K562 (cell line): ENCODE measurements around the gene RALGPS1. TPM values are rescaled to one million over a fixed set of nuclear protein-coding genes. Genes with fewer than 3 reads are reported as not detected.

Experiments used
- ATAC-seq: fragments of 200-7000 bp; cut with Tn5 transposase; 3 replicates; pipeline ENCODE4 v1.9.1; 2020; ENCODE audit warnings: moderate library complexity
- BruUV-seq: library from RNA; stranded (reverse); fragments of 400-500 nt; replicated peaks from 2 replicates; lab custom pipeline; 2021; lab: Mats Ljungman, UMichigan
- CTCF ChIA-PET: fragments of 300-600 bp; formaldehyde crosslinking; extraction: SDS; loops from one replicate; lab custom pipeline; 2021; ENCODE audit warnings: low intra/inter-chr PET ratio; lab: Yijun Ruan, JAX
- POLR2A ChIA-PET: fragments of 300-600, 350-650 bp; sonication (Branson Sonifier 250); formaldehyde crosslinking; extraction: SDS; loops from one replicate; lab custom pipeline; 2021; ENCODE audit warnings: antibody characterized with exemption, inconsistent platforms; lab: Yijun Ruan, JAX
- DNase-seq, 4 experiments: peaks; one replicate each; pipeline versions ENCODE4 v3.0.0 to v3.0.0-alpha.2; 2011 to 2018; ENCODE audit warnings: low spot score in 3 of 4, mixed read lengths in 3 of 4; ENCODE audit errors: extremely low read depth in 1 of 4
- FAIRE-seq: peaks from 2 replicates; lab custom pipeline; 2011; peaks lifted over from hg19 to GRCh38; lab: Jason Lieb, UNC
- H2AFZ ChIP-seq: 2 replicates; pipeline ENCODE4 v1.6.0; 2011; ENCODE audit warnings: low read depth, low read length, control low read depth, inconsistent platforms
- H3K27ac ChIP-seq: fragments of 200-600 bp; 3 replicates; pipeline ENCODE4 v1.8.0; 2011; ENCODE audit warnings: low read depth, mild to moderate bottlenecking, control low read depth, inconsistent platforms, low read length, moderate library complexity, mixed read lengths; ENCODE audit errors: extremely low read depth
- H3K27me3 ChIP-seq, 2 experiments: fragments of 300-600 bp in 1 of 2; 2 replicates in 1 of 2; 3 replicates in 1 of 2; pipeline versions ENCODE4 v1.6.0 to v1.8.0; 2011; ENCODE audit warnings: inconsistent platforms in 2 of 2, low read length in 2 of 2, mild to moderate bottlenecking in 1 of 2, mixed read lengths in 1 of 2, moderate library complexity in 1 of 2; ENCODE audit not compliant: control insufficient read depth in 2 of 2, insufficient read depth in 2 of 2
- H3K36me3 ChIP-seq: fragments of 300-600 bp; 3 replicates; pipeline ENCODE4 v1.8.0; 2011; ENCODE audit warnings: mild to moderate bottlenecking, low read length, inconsistent platforms; ENCODE audit not compliant: control insufficient read depth, insufficient read depth
- H3K4me1 ChIP-seq, 2 experiments: fragments of 200-600 bp in 1 of 2; replicated peaks in 1 of 2; 2 replicates in 1 of 2; 3 replicates in 1 of 2; pipeline versions ENCODE4 v1.5.1 to v1.8.0; 2011; ENCODE audit warnings: inconsistent platforms in 2 of 2, low read length in 2 of 2, mild to moderate bottlenecking in 1 of 2, mixed read lengths in 1 of 2, moderate library complexity in 1 of 2; ENCODE audit not compliant: control insufficient read depth in 2 of 2, insufficient read depth in 2 of 2
- H3K4me2 ChIP-seq: 2 replicates; pipeline ENCODE4 v1.6.1; 2011; ENCODE audit warnings: low read length, control low read depth, inconsistent platforms, mixed read lengths; ENCODE audit not compliant: insufficient read depth
- H3K4me3 ChIP-seq: fragments of 200-600 bp; sonication (generic), shearing (Covaris generic); 2 replicates; pipeline ENCODE4 v1.5.1; 2016; ENCODE audit warnings: control low read depth, inconsistent platforms
- H3K79me2 ChIP-seq: fragments of 200-600 bp; 3 replicates; pipeline ENCODE4 v1.8.0; 2011; ENCODE audit warnings: low read length, inconsistent platforms; ENCODE audit not compliant: control insufficient read depth, insufficient read depth
- H3K9ac ChIP-seq, 2 experiments: 2 replicates each; pipeline versions ENCODE4 v1.6.0 to v1.6.1; 2011; ENCODE audit warnings: low read depth in 2 of 2, low read length in 2 of 2, control low read depth in 1 of 2, inconsistent platforms in 1 of 2, mild to moderate bottlenecking in 1 of 2, mixed read lengths in 1 of 2; ENCODE audit not compliant: insufficient read depth in 1 of 2
- H3K9me1 ChIP-seq: one replicate; pipeline ENCODE4 v1.6.0; 2011; ENCODE audit warnings: inconsistent platforms, mild to moderate bottlenecking, low read length, moderate library complexity; ENCODE audit not compliant: control insufficient read depth, insufficient read depth
- H3K9me3 ChIP-seq: replicated peaks from 2 replicates; pipeline ENCODE4 v1.5.1; 2011; ENCODE audit warnings: low read depth, low read length, inconsistent platforms; ENCODE audit not compliant: control insufficient read depth, insufficient read depth
- H4K20me1 ChIP-seq: replicated peaks from 2 replicates; pipeline ENCODE4 v1.6.1; 2011; ENCODE audit warnings: low read length, inconsistent platforms, mixed read lengths; ENCODE audit not compliant: control insufficient read depth, insufficient read depth
- BACH1 ChIP-seq: fragments of 200-800 bp; sonication (Bioruptor generic); IDR thresholded peaks from 2 replicates; pipeline ENCODE4 v1.6.1; 2016; ENCODE audit warnings: missing genetic modification characterization, missing compliant biosample characterization
- CXXC5 ChIP-seq: fragments of 250-450 bp; sonication (Bioruptor Pico); IDR thresholded peaks from 2 replicates; pipeline ENCODE4 v1.8.0; 2022; ENCODE audit warnings: inconsistent platforms, mild to moderate bottlenecking, moderate library complexity
- DPF2 ChIP-seq: fragments of 450-650 bp; IDR thresholded peaks from 2 replicates; pipeline ENCODE4 v1.6.1; 2016
- FOXK2 ChIP-seq, 2 experiments: fragments of 450-650 bp; IDR thresholded peaks in 1 of 2; conservative IDR thresholded peaks in 1 of 2; 2 replicates each; pipeline ENCODE4 v1.6.1; 2016; ENCODE audit warnings: low read depth in 2 of 2, mild to moderate bottlenecking in 1 of 2
- HCFC1 ChIP-seq: IDR thresholded peaks from 2 replicates; pipeline ENCODE4 v1.6.1; 2012; ENCODE audit warnings: low read depth, low read length, improper control_type of control experiment
- L3MBTL2 ChIP-seq: fragments of 450-650 bp; IDR thresholded peaks from 2 replicates; pipeline ENCODE4 v1.6.1; 2016; ENCODE audit warnings: mild to moderate bottlenecking, moderate library complexity
- MTA2 ChIP-seq: fragments of 450-650 bp; IDR thresholded peaks from 2 replicates; pipeline ENCODE4 v1.6.1; 2016; ENCODE audit warnings: low read depth
- NCOA2 ChIP-seq, 2 experiments: fragments of 450-650 bp; IDR thresholded peaks; 2 replicates each; pipeline ENCODE4 v1.6.1; 2018; ENCODE audit warnings: mild to moderate bottlenecking in 2 of 2, moderate library complexity in 1 of 2; ENCODE audit not compliant: partially characterized antibody in 2 of 2
- NFIC ChIP-seq: fragments of 450-650 bp; IDR thresholded peaks from 2 replicates; pipeline ENCODE4 v1.6.1; 2017; ENCODE audit warnings: mild to moderate bottlenecking, inconsistent platforms
- POLR2B ChIP-seq: fragments of 450-650 bp; IDR thresholded peaks from 2 replicates; pipeline ENCODE4 v1.6.1; 2018; ENCODE audit warnings: low read depth; ENCODE audit not compliant: partially characterized antibody
- STAT5A ChIP-seq: IDR thresholded peaks from 2 replicates; pipeline ENCODE4 v1.6.1; 2012; ENCODE audit warnings: low read length, inconsistent platforms, borderline replicate concordance
- TAL1 ChIP-seq: fragments of 450-650 bp; IDR thresholded peaks from 2 replicates; pipeline ENCODE4 v1.6.1; 2016; ENCODE audit warnings: mild to moderate bottlenecking
- VEZF1 ChIP-seq: fragments of 200-800 bp; sonication (Bioruptor generic); IDR thresholded peaks from 2 replicates; pipeline ENCODE4 v1.6.1; 2017; ENCODE audit warnings: missing genetic modification characterization, missing compliant biosample characterization
- ZKSCAN8 ChIP-seq: fragments of 200-800 bp; sonication (Bioruptor generic); IDR thresholded peaks from 2 replicates; pipeline ENCODE4 v1.6.1; 2016; ENCODE audit warnings: missing genetic modification characterization, missing compliant biosample characterization
- ZNF12 ChIP-seq: sonication (generic); formaldehyde crosslinking; IDR thresholded peaks from 2 replicates; pipeline ENCODE4 v1.4.0; 2020; ENCODE audit warnings: mild to moderate bottlenecking, missing genetic modification reagents
- ZNF174 ChIP-seq: fragments of 250-450 bp; sonication (Bioruptor Pico); IDR thresholded peaks from 2 replicates; pipeline ENCODE4 v1.4.0; 2020; ENCODE audit warnings: mild to moderate bottlenecking
- WGBS: fragments of 100-300 bp; shearing (Covaris generic); methylation state at CpG from one replicate; pipeline ENCODE4 v1.1.6; 2016; ENCODE audit warnings: low coverage, mixed read lengths; ENCODE audit not compliant: insufficient coverage; ENCODE audit errors: missing lambda C conversion rate; 5-methylcytosine and 5-hydroxymethylcytosine counted together
- in situ Hi-C: fragments of 300-500 bp; cut with MboI; formaldehyde crosslinking; loops from 4 replicates; pipeline ENCODE4 v1.15.0; 2018; ENCODE audit warnings: inconsistent platforms, mixed read lengths
- intact Hi-C: fragments of 100-400 bp; cut with micrococcal nuclease; formaldehyde crosslinking; loops from 2 replicates; pipeline ENCODE4 v1.14.2; 2022
- polyA plus RNA-seq, 8 experiments: library from polyadenylated mRNA; depleted of rRNA in 4 of 8; stranded (reverse) in 5 of 8; unstranded in 3 of 8; fragments of >200 nt; fragmentation: Nextera tagmentation in 2 of 8; fragmentation: Illumina TruSeq in 1 of 8; extraction: Ambion mirVana in 2 of 8; extraction: Trizol in 1 of 8; gene quantifications; 2 replicates each; pipeline versions ENCODE4 v1.2.1 to v1.2.3, GENCODE V29; 2011 to 2014; ENCODE audit warnings: inconsistent platforms in 1 of 8, missing spikeins in 1 of 8
- total RNA-seq, 7 experiments: library from RNA; depleted of rRNA in 6 of 7; stranded (reverse); fragments of >200 nt in 6 of 7; fragmentation: Illumina TruSeq in 2 of 7; extraction: Trizol in 2 of 7; gene quantifications; 2 replicates each; pipeline versions ENCODE4 v1.2.1 to v1.2.3, GENCODE V29; 2011 to 2021; ENCODE audit warnings: low replicate concordance in 1 of 7
- TF ChIP-seq, protein P1 (sequence below): IDR thresholded peaks from 2 replicates; pipeline ENCODE4 v1.6.1; 2016; ENCODE audit warnings: missing genetic modification characterization, missing compliant biosample characterization
- TF ChIP-seq, protein P2 (sequence below): fragments of 450-650 bp; formaldehyde crosslinking; conservative IDR thresholded peaks from 2 replicates; pipeline ENCODE4 v1.4.0; 2022; ENCODE audit warnings: mild to moderate bottlenecking, missing genetic modification characterization

Gene RALGPS1
- total and polyA plus RNA-seq, 9 of the 15 experiments (the other 6 are each of a cell fraction or from before 2014, with no cell fraction given), result 0.04 to 2.6 (median 1.5) TPM

DNA sequence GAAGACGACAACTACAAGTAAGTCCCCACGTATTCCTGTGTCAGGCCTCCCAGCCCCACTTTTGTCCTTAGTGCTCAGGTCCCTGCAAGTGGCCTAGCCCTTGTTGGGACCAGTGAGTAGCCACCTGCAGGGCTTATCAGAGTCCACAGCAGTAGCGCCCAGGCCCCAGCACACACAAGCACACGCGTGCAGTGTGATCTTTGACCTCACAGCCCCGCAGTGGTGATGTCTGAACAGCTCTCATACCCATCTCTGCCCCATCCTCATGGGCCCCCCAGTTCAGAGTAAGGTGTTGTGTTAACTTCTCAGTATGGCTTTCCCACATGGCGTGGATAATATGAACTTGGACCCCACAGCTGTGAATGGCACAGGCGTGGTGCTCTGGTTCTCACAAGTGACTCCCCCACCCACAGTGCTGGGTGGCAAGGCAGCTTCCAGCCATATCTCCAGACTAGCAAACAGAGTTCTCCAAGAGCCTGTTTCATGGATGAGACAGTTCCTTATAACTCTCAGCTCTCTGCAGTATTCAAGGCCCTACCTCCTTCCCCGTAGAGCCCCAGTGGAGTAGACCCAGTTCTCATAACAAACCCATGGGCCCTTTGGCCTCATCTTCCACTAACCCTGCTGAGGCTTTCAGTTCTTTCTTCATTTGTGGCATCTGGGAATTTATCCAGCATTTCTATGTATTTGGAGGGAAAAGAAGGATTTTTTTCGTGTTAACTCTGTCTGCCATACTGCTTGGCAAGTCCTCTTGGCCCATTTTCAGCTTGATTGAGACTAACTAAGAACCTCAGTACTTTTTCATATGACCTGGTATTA is 254.4 kb downstream of the RALGPS1 start (continued):
- no peak for TF ChIP-seq ZKSCAN8 (CRISPR knock-in tag)
- TF ChIP-seq STAT5A, result peak; percentile 48; the same call in 1 of the 2 replicates
- TF ChIP-seq ZNF174 (CRISPR knock-in tag), result no peak
- 0 out of 2 replicates have a peak, but pooled peaks have one; percentile 51 for TF ChIP-seq ZNF12 (CRISPR knock-in tag)
- no peak for TF ChIP-seq BACH1 (tag)
- TF ChIP-seq POLR2B, result no peak
- peak; percentile 87 for TF ChIP-seq TAL1
- peak; percentile 61; the same call in 1 of the 2 replicates for TF ChIP-seq DPF2
- peak; percentile 62 for TF ChIP-seq MTA2
- peak; percentile 59; the same call in 1 of the 2 replicates for TF ChIP-seq NFIC

- in situ Hi-C loops (no loop called here), intact Hi-C loops (no loop called here)
- no TSS peak for BruUV-seq
- TF ChIP-seq, protein P1, sequence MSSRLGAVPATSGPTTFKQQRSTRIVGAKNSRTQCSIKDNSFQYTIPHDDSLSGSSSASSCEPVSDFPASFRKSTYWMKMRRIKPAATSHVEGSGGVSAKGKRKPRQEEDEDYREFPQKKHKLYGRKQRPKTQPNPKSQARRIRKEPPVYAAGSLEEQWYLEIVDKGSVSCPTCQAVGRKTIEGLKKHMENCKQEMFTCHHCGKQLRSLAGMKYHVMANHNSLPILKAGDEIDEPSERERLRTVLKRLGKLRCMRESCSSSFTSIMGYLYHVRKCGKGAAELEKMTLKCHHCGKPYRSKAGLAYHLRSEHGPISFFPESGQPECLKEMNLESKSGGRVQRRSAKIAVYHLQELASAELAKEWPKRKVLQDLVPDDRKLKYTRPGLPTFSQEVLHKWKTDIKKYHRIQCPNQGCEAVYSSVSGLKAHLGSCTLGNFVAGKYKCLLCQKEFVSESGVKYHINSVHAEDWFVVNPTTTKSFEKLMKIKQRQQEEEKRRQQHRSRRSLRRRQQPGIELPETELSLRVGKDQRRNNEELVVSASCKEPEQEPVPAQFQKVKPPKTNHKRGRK (tag), result no peak
- TF ChIP-seq CXXC5 (CRISPR knock-in tag) (no peak), HCFC1 (no peak), VEZF1 (CRISPR knock-in tag) (no peak), L3MBTL2 (no peak), FOXK2 (conservative IDR thresholded peaks at IDR 0.05 in 1 of 2, IDR thresholded peaks at IDR 0.05 in 1 of 2; ENCODE audit: low read depth in 2 of 2) (no peak), NCOA2 (IDR thresholded peaks at IDR 0.05; ENCODE audit: partially characterized antibody in 2 of 2) (no peak)
- TF ChIP-seq, protein P2, sequence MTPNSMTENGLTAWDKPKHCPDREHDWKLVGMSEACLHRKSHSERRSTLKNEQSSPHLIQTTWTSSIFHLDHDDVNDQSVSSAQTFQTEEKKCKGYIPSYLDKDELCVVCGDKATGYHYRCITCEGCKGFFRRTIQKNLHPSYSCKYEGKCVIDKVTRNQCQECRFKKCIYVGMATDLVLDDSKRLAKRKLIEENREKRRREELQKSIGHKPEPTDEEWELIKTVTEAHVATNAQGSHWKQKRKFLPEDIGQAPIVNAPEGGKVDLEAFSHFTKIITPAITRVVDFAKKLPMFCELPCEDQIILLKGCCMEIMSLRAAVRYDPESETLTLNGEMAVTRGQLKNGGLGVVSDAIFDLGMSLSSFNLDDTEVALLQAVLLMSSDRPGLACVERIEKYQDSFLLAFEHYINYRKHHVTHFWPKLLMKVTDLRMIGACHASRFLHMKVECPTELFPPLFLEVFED, result no peak
Measured at GRCh38 chr9:127169575-127169883, 254.9 kb downstream of the RALGPS1 start.

More at GRCh38 chr9:127169575-127169883, 254.9 kb downstream of the RALGPS1 start:
- peaks cover 13 to 26% of the 10 kb centered on the region in 2 experiments; a peak in 3 of 5 replicates for H3K4me1 ChIP-seq
- no peak for FAIRE-seq
- no peak for DNase-seq
- no peaks in the 10 kb centered on the region for H3K9me3 ChIP-seq
- no peak overlapping the region for H3K9ac ChIP-seq
- H3K4me3 ChIP-seq, result no peak overlapping the region
- ATAC-seq, result no peak
- 37% methylated on average over 5 of the region's 5 CpGs for WGBS
- no peak overlapping the region for H3K4me2 ChIP-seq
- ChIA-PET POLR2A (interaction anchor here (1.5 kb wide), 1 partner anchor 16 kb away, joined by 3 read pairs; no protein-coding TSS in a partner anchor), CTCF (no interaction called here)
- peaks cover 0 to 4% of the 10 kb centered on the region in 2 experiments; a peak in 1 of 5 replicates for H3K27me3 ChIP-seq
- H4K20me1 ChIP-seq, result 0 out of 2 replicates have a peak, but pooled peaks cover 3% of the 10 kb centered on the region
- H3K79me2 ChIP-seq, result no peaks in the 10 kb centered on the region
- H3K27ac ChIP-seq, result no peak overlapping the region
- H3K9me1 ChIP-seq, result no peaks in the 10 kb centered on the region
- no peaks in the 10 kb centered on the region for H3K36me3 ChIP-seq
- H2AFZ ChIP-seq, result no peak overlapping the region
